GM19372 (cell line): ENCODE measurements around the gene CAMK2D.

ENCODE experiments used
- ATAC-seq: cut with Tn5 transposase; IDR thresholded peaks from one replicate; pipeline ENCODE4 v1.9.1; 2021; ENCODE audit warnings: mild to moderate bottlenecking, low read depth, moderate library complexity; ENCODE audit not compliant: unreplicated experiment

The CAMK2D gene

GRCh38 chr4:113457886-113458285 is 303.7 kb downstream of the CAMK2D start:
- no peak for ATAC-seq

GRCh38 chr4:113457121-113457520 is 304.4 kb downstream of the CAMK2D start:
- ATAC-seq: no peak

- no peak for ATAC-seq
These were observed 306.5 kb downstream of the CAMK2D start for GRCh38 chr4:113455061-113455460.

- no peak for ATAC-seq
These were observed 308.5 kb downstream of the CAMK2D start for GRCh38 chr4:113452868-113453620.

- no peak for ATAC-seq
These were observed 309.4 kb downstream of the CAMK2D start for GRCh38 chr4:113452152-113452551.

GRCh38 chr4:113450295-113451080 is 311.1 kb downstream of the CAMK2D start:
- no peak for ATAC-seq

GRCh38 chr4:113449410-113449974 is 312.0 kb downstream of the CAMK2D start:
- no peak for ATAC-seq

GRCh38 chr4:113447769-113448168 is 313.8 kb downstream of the CAMK2D start:
- no peak for ATAC-seq

GRCh38 chr4:113447061-113447460 is 314.5 kb downstream of the CAMK2D start:
- ATAC-seq: no peak

GRCh38 chr4:113446019-113446418 is 315.5 kb downstream of the CAMK2D start:
- no peak for ATAC-seq

GRCh38 chr4:113445286-113445685 is 316.3 kb downstream of the CAMK2D start:
- ATAC-seq: no peak

- no peak for ATAC-seq
These were observed 317.2 kb downstream of the CAMK2D start for GRCh38 chr4:113444386-113444785.

GRCh38 chr4:113442826-113443225 is 318.7 kb downstream of the CAMK2D start:
- no peak for ATAC-seq

- ATAC-seq: no peak
These were observed 321.2 kb downstream of the CAMK2D start for GRCh38 chr4:113440371-113440770.

- no peak for ATAC-seq
These were observed 322.9 kb downstream of the CAMK2D start for GRCh38 chr4:113438596-113438995.

GRCh38 chr4:113437129-113437528 is 324.4 kb downstream of the CAMK2D start:
- no peak for ATAC-seq

- ATAC-seq: no peak
These were observed 325.2 kb downstream of the CAMK2D start for GRCh38 chr4:113436360-113436759.

GRCh38 chr4:113435893-113436292 is 325.6 kb downstream of the CAMK2D start:
- ATAC-seq: no peak

GRCh38 chr4:113434247-113434587 is 327.3 kb downstream of the CAMK2D start:
- ATAC-seq: no peak

GRCh38 chr4:113433536-113434246 is 327.8 kb downstream of the CAMK2D start:
- ATAC-seq: no peak

- no peak for ATAC-seq
These were observed 328.4 kb downstream of the CAMK2D start for GRCh38 chr4:113433116-113433515.
